ENCODE measurements around the gene EML1.

DNA sequence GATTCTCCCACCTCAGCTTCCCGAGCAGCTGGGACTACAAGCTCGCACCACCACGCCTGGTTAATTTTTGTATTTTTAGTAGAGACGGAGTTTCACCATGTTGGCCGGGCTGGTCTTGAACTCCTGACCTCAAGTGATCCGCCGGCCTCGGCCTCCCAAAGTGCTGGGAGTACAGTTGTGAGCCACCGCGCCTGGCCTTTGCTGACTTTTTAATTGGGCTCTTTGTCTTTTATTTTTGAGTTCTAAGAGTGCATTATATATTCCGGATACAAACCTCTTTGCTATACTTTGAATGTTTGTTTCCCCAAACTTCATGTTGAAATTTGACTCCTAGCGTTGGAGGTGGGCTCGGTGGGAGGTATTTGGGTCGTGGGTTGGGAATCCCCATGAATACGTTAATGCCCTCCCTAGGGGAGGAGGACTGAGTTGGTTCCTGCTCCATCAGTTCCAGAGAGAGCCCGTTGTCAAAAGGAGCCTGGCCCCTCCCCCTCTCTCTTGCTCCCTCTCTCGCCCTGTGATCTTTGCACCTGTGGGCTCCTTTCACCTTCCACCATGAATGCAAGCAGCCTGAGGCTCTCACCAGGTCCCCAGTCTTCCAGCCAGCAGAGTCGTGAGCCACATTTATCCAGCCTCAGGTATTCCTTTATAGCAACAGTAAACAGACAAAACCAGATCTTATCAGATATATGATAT, 168.8 kb downstream of the EML1 start:
- TF ChIP-seq, protein P1, sequence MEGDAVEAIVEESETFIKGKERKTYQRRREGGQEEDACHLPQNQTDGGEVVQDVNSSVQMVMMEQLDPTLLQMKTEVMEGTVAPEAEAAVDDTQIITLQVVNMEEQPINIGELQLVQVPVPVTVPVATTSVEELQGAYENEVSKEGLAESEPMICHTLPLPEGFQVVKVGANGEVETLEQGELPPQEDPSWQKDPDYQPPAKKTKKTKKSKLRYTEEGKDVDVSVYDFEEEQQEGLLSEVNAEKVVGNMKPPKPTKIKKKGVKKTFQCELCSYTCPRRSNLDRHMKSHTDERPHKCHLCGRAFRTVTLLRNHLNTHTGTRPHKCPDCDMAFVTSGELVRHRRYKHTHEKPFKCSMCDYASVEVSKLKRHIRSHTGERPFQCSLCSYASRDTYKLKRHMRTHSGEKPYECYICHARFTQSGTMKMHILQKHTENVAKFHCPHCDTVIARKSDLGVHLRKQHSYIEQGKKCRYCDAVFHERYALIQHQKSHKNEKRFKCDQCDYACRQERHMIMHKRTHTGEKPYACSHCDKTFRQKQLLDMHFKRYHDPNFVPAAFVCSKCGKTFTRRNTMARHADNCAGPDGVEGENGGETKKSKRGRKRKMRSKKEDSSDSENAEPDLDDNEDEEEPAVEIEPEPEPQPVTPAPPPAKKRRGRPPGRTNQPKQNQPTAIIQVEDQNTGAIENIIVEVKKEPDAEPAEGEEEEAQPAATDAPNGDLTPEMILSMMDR (conservative IDR thresholded peaks at IDR 0.05): no peak
- no peak for TF ChIP-seq ZFX (IDR thresholded peaks at IDR 0.05)

Measured in C4-2B (cell line).